Tibial nerve (tissue), 3 donors: Measurements from ENCODE around the gene ANKRD49.

Source experiments
- POLR2A ChIP-seq, 2 donors: fragments of 450-650 bp; IDR thresholded peaks; one replicate each; pipeline ENCODE4 v1.6.1; 2017; ENCODE audit warnings: antibody characterized with exemption in 2 of 2, mild to moderate bottlenecking in 2 of 2, moderate library complexity in 2 of 2
- TF ChIP-seq, protein P1 (sequence below), 5 experiments: fragments of 200-600 bp in 3 of 5; fragments of 450-650 bp in 2 of 5; sonication (generic) in 3 of 5; IDR thresholded peaks; one replicate each; pipeline ENCODE4 v1.5.1; 2016 to 2019; ENCODE audit warnings: antibody characterized with exemption in 5 of 5, mild to moderate bottlenecking in 3 of 5, moderate library complexity in 2 of 5

DNA sequence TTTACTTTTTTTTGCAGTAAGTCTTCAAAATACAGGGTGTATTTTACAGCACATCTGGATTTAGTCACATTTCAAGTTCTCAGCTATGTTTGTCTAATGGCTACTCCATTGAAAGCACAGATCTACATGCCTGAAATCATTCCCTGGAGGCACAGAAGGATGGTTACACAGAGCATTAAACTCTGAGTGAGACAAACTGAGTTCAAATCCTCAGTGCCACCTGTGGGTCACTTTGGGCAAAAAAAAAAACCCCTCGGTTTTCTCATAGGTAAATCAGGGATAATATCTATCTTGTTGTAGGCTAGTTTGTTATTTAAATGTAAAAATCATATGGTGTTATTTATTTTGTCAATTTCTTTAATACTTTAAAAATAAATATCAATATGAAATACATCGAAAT is 7.7 kb downstream of the ANKRD49 start:
- TF ChIP-seq, protein P1, sequence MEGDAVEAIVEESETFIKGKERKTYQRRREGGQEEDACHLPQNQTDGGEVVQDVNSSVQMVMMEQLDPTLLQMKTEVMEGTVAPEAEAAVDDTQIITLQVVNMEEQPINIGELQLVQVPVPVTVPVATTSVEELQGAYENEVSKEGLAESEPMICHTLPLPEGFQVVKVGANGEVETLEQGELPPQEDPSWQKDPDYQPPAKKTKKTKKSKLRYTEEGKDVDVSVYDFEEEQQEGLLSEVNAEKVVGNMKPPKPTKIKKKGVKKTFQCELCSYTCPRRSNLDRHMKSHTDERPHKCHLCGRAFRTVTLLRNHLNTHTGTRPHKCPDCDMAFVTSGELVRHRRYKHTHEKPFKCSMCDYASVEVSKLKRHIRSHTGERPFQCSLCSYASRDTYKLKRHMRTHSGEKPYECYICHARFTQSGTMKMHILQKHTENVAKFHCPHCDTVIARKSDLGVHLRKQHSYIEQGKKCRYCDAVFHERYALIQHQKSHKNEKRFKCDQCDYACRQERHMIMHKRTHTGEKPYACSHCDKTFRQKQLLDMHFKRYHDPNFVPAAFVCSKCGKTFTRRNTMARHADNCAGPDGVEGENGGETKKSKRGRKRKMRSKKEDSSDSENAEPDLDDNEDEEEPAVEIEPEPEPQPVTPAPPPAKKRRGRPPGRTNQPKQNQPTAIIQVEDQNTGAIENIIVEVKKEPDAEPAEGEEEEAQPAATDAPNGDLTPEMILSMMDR (IDR thresholded peaks at IDR 0.05) = no peak
- no peak for TF ChIP-seq POLR2A (IDR thresholded peaks at IDR 0.05)
